ENCODE data around the gene CCNYL1.
A peak's percentile ranks its signal among the peaks of the same experiment; 100 is the strongest.

Gene CCNYL1

DNA sequence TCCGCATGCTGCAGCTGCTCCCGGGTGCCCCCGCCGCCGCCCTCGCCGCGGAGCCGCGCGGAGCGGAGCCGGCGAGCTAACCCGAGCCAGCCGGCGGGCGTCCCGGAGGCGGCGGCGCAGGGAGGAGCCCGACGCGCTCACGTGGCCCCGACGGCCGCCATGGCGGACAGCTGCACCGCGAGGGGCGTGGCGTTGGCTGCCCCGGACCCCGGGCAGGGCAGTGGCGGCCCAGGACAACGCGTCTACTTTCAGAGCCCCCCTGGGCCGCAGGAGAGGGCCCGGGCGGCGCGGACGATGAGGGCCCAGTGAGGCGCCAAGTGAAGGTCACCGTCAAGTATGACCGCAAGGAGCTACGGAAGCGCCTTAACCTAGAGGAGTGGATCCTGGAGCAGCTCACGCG, 30.0 kb upstream of the CCNYL1 start:
- no peaks in the 10 kb centered on the region for H3K9me3 ChIP-seq (ENCODE audit: insufficient read depth, low read depth, low read length)
- no peaks in the 10 kb centered on the region for H3K36me3 ChIP-seq (ENCODE audit: control insufficient read depth in 1 of 2, insufficient read depth in 2 of 2, low read length in 2 of 2)
- no peaks in the 10 kb centered on the region for H3K79me1 ChIP-seq (ENCODE audit: low read length)
- no peaks in the 10 kb centered on the region for H3K27me3 ChIP-seq (ENCODE audit: insufficient read depth, low read length)
- H2BK120ac ChIP-seq (ENCODE audit: insufficient read depth, low read length, poor library complexity) = no peak overlapping the region
- no peak overlapping the region for H3K4ac ChIP-seq (ENCODE audit: low read depth, low read length)
- H4K8ac ChIP-seq (ENCODE audit: low read depth, low read length) = no peak overlapping the region
- H3K79me2 ChIP-seq (ENCODE audit: control insufficient read depth, insufficient read depth, low read length, poor library complexity) = no peaks in the 10 kb centered on the region
- no peak overlapping the region for H3K4me2 ChIP-seq (ENCODE audit: low read length)
- peaks cover 0 to 6% of the 10 kb centered on the region in 2 experiments for H3K4me1 ChIP-seq (ENCODE audit: control insufficient read depth in 1 of 2, insufficient read depth in 2 of 2, low read length in 2 of 2)
- H3K14ac ChIP-seq (ENCODE audit: low read length) = no peak overlapping the region
- H3K18ac ChIP-seq (ENCODE audit: low read length) = no peak overlapping the region
- peak in 1 of 2 donors; percentile 55 for DNase-seq
- no peak overlapping the region for H3K23ac ChIP-seq (ENCODE audit: low read length)
- H4K12ac ChIP-seq (ENCODE audit: low read depth, low read length) = no peak overlapping the region
- no CpG with 5 or more reads among the region's 52 CpGs for WGBS (ENCODE audit: extremely low coverage, insufficient coverage, insufficient read length)
- no peak overlapping the region for H3K27ac ChIP-seq (ENCODE audit: low read depth, low read length)
- no peak overlapping the region for H3K9ac ChIP-seq (ENCODE audit: low read length)
- H2AFZ ChIP-seq (ENCODE audit: insufficient read depth, low read length, poor library complexity) = no peak overlapping the region
- no peak overlapping the region for H3K4me3 ChIP-seq (ENCODE audit: low read depth, low read length)
- no peak overlapping the region for H2BK12ac ChIP-seq (ENCODE audit: low read length)
- H2AK5ac ChIP-seq (ENCODE audit: low read length) = no peak overlapping the region
- H2BK5ac ChIP-seq (ENCODE audit: low read depth, low read length, poor library complexity) = no peak overlapping the region
- H4K91ac ChIP-seq (ENCODE audit: low read depth, low read length) = no peak overlapping the region

DNA sequence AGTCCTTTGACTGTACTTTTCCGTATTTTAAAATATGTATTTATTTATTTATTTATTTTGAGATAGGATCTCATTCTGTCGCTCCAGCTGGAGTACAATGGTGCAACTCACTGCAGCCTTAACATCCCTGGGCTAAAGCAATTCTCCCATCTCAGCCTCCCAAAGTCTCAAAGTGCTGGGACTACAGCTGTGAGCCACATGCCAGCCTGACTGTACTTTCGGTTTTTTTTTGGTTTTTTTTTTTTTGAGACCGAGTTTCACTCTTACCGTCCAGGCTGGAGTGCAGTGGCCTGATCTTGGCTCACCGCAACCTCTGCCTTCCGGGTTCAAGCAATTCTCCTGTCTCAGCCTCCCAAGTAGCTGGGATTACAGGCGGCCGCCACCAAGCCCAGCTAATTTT, 28.9 kb upstream of the CCNYL1 start:
- Histone ChIP-seq H3K14ac (ENCODE audit: low read length) (no peak overlapping the region), H4K12ac (ENCODE audit: low read depth, low read length) (no peak overlapping the region), H2BK120ac (ENCODE audit: insufficient read depth, low read length, poor library complexity) (no peak overlapping the region), H2AK5ac (ENCODE audit: low read length) (no peak overlapping the region), H3K18ac (ENCODE audit: low read length) (no peak overlapping the region), H3K36me3 (ENCODE audit: control insufficient read depth in 1 of 2, insufficient read depth in 2 of 2, low read length in 2 of 2) (no peaks in the 10 kb centered on the region), H3K27ac (ENCODE audit: low read depth, low read length) (no peak overlapping the region), H3K4me1 (ENCODE audit: control insufficient read depth in 1 of 2, insufficient read depth in 2 of 2, low read length in 2 of 2) (peaks cover 0 to 4% of the 10 kb centered on the region in 2 experiments), H3K27me3 (ENCODE audit: insufficient read depth, low read length) (no peaks in the 10 kb centered on the region), H3K9me3 (ENCODE audit: insufficient read depth, low read depth, low read length) (no peaks in the 10 kb centered on the region), H4K8ac (ENCODE audit: low read depth, low read length) (no peak overlapping the region), H3K4me3 (ENCODE audit: low read depth, low read length) (no peak overlapping the region), H2BK12ac (ENCODE audit: low read length) (no peak overlapping the region), H3K9ac (ENCODE audit: low read length) (no peak overlapping the region), H3K4ac (ENCODE audit: low read depth, low read length) (no peak overlapping the region), H3K79me2 (ENCODE audit: control insufficient read depth, insufficient read depth, low read length, poor library complexity) (no peaks in the 10 kb centered on the region), H3K79me1 (ENCODE audit: low read length) (no peaks in the 10 kb centered on the region), H2AFZ (ENCODE audit: insufficient read depth, low read length, poor library complexity) (no peak overlapping the region), H2BK5ac (ENCODE audit: low read depth, low read length, poor library complexity) (no peak overlapping the region), H4K91ac (ENCODE audit: low read depth, low read length) (no peak overlapping the region), H3K4me2 (ENCODE audit: low read length) (no peak overlapping the region), H3K23ac (ENCODE audit: low read length) (no peak overlapping the region)
- no peak for DNase-seq
- WGBS (ENCODE audit: extremely low coverage, insufficient coverage, insufficient read length) = no CpG with 5 or more reads among the region's 9 CpGs

GRCh38 chr2:207683438-207683837, 28.0 kb upstream of the CCNYL1 start:
- no peak overlapping the region for H3K27ac ChIP-seq (ENCODE audit: low read depth, low read length)
- no peak for DNase-seq
- no peak overlapping the region for H3K4me3 ChIP-seq (ENCODE audit: low read depth, low read length)
- no peak overlapping the region for H2BK120ac ChIP-seq (ENCODE audit: insufficient read depth, low read length, poor library complexity)
- WGBS (ENCODE audit: extremely low coverage, insufficient coverage, insufficient read length) = no CpG with 5 or more reads among the region's 5 CpGs
- H2AFZ ChIP-seq (ENCODE audit: insufficient read depth, low read length, poor library complexity) = no peak overlapping the region
- no peak overlapping the region for H3K4me2 ChIP-seq (ENCODE audit: low read length)
- no peaks in the 10 kb centered on the region for H3K9me3 ChIP-seq (ENCODE audit: insufficient read depth, low read depth, low read length)
- H4K8ac ChIP-seq (ENCODE audit: low read depth, low read length) = no peak overlapping the region
- no peaks in the 10 kb centered on the region for H3K79me2 ChIP-seq (ENCODE audit: control insufficient read depth, insufficient read depth, low read length, poor library complexity)
- H3K4me1 ChIP-seq (ENCODE audit: control insufficient read depth in 1 of 2, insufficient read depth in 2 of 2, low read length in 2 of 2) = peaks cover 0 to 4% of the 10 kb centered on the region in 2 experiments
- H3K23ac ChIP-seq (ENCODE audit: low read length) = no peak overlapping the region
- no peak overlapping the region for H3K18ac ChIP-seq (ENCODE audit: low read length)
- H4K91ac ChIP-seq (ENCODE audit: low read depth, low read length) = no peak overlapping the region
- no peak overlapping the region for H4K12ac ChIP-seq (ENCODE audit: low read depth, low read length)
- no peak overlapping the region for H3K14ac ChIP-seq (ENCODE audit: low read length)
- no peak overlapping the region for H2BK12ac ChIP-seq (ENCODE audit: low read length)
- no peak overlapping the region for H3K9ac ChIP-seq (ENCODE audit: low read length)
- H3K4ac ChIP-seq (ENCODE audit: low read depth, low read length) = no peak overlapping the region
- no peaks in the 10 kb centered on the region for H3K27me3 ChIP-seq (ENCODE audit: insufficient read depth, low read length)
- H2BK5ac ChIP-seq (ENCODE audit: low read depth, low read length, poor library complexity) = no peak overlapping the region
- no peaks in the 10 kb centered on the region for H3K36me3 ChIP-seq (ENCODE audit: control insufficient read depth in 1 of 2, insufficient read depth in 2 of 2, low read length in 2 of 2)
- no peak overlapping the region for H2AK5ac ChIP-seq (ENCODE audit: low read length)
- no peaks in the 10 kb centered on the region for H3K79me1 ChIP-seq (ENCODE audit: low read length)

GRCh38 chr2:207683879-207684627, 27.4 kb upstream of the CCNYL1 start:
- H2BK120ac ChIP-seq (ENCODE audit: insufficient read depth, low read length, poor library complexity) = no peak overlapping the region
- no peak overlapping the region for H3K4ac ChIP-seq (ENCODE audit: low read depth, low read length)
- no peak overlapping the region for H4K12ac ChIP-seq (ENCODE audit: low read depth, low read length)
- H3K79me2 ChIP-seq (ENCODE audit: control insufficient read depth, insufficient read depth, low read length, poor library complexity) = no peaks in the 10 kb centered on the region
- peak in 1 of 2 donors; percentile 71 for DNase-seq
- no peak overlapping the region for H3K4me3 ChIP-seq (ENCODE audit: low read depth, low read length)
- H4K8ac ChIP-seq (ENCODE audit: low read depth, low read length) = no peak overlapping the region
- H3K23ac ChIP-seq (ENCODE audit: low read length) = no peak overlapping the region
- no peak overlapping the region for H2AFZ ChIP-seq (ENCODE audit: insufficient read depth, low read length, poor library complexity)
- H2BK5ac ChIP-seq (ENCODE audit: low read depth, low read length, poor library complexity) = no peak overlapping the region
- no peaks in the 10 kb centered on the region for H3K79me1 ChIP-seq (ENCODE audit: low read length)
- H3K4me1 ChIP-seq (ENCODE audit: control insufficient read depth in 1 of 2, insufficient read depth in 2 of 2, low read length in 2 of 2) = peaks cover 0 to 4% of the 10 kb centered on the region in 2 experiments
- H3K27me3 ChIP-seq (ENCODE audit: insufficient read depth, low read length) = no peaks in the 10 kb centered on the region
- no peak overlapping the region for H3K14ac ChIP-seq (ENCODE audit: low read length)
- H2BK12ac ChIP-seq (ENCODE audit: low read length) = no peak overlapping the region
- WGBS (ENCODE audit: extremely low coverage, insufficient coverage, insufficient read length) = no CpG with 5 or more reads among the region's 3 CpGs
- H4K91ac ChIP-seq (ENCODE audit: low read depth, low read length) = no peak overlapping the region
- no peaks in the 10 kb centered on the region for H3K36me3 ChIP-seq (ENCODE audit: control insufficient read depth in 1 of 2, insufficient read depth in 2 of 2, low read length in 2 of 2)
- H2AK5ac ChIP-seq (ENCODE audit: low read length) = no peak overlapping the region
- H3K9me3 ChIP-seq (ENCODE audit: insufficient read depth, low read depth, low read length) = no peaks in the 10 kb centered on the region
- no peak overlapping the region for H3K27ac ChIP-seq (ENCODE audit: low read depth, low read length)
- H3K4me2 ChIP-seq (ENCODE audit: low read length) = no peak overlapping the region
- H3K18ac ChIP-seq (ENCODE audit: low read length) = no peak overlapping the region
- H3K9ac ChIP-seq (ENCODE audit: low read length) = no peak overlapping the region
